A549 (cell line): ENCODE data around the gene C1orf21.

ENCODE experiments used
- CTCF ChIP-seq: fragments of >200 bp; sonication (Bioruptor Twin); formaldehyde crosslinking; IDR thresholded peaks from 3 replicates; pipeline ENCODE4 v1.5.1; 2016
- EHF ChIP-seq: fragments of 250-450 bp; sonication (Bioruptor Pico); IDR thresholded peaks from 2 replicates; pipeline ENCODE4 v1.5.0; 2020; ENCODE audit warnings: mild to moderate bottlenecking
- POLR2A ChIP-seq: IDR thresholded peaks from 2 replicates; pipeline ENCODE4 v1.6.1; 2012; ENCODE audit warnings: mild to moderate bottlenecking, low read length
- SMC3 ChIP-seq: fragments of >200 bp; sonication (Bioruptor Twin); formaldehyde crosslinking; IDR thresholded peaks from 3 replicates; pipeline ENCODE4 v1.6.1; 2018; ENCODE audit warnings: inconsistent platforms

GRCh38 chr1:184606786-184607185 is 220.0 kb downstream of the C1orf21 start:
- TF ChIP-seq POLR2A (no peak), CTCF (no peak), EHF (no peak), SMC3 (no peak)
